Glomerular visceral epithelial cell (primary cell): ENCODE results near the gene HIBADH.
"Not testable (repeated sequence)": the region's sequence is repeated elsewhere in the genome, so short reads cannot be mapped to it uniquely, and the experiment has no call there.

Experiments
- DNase-seq: peaks from one replicate; pipeline ENCODE4 v3.0.0-alpha.2; 2016; ENCODE audit errors: extremely low spot score

The HIBADH gene

GRCh38 chr7:27680610-27681009 lies 17.9 kb upstream of the HIBADH start:
- no peak for DNase-seq

- no peak for DNase-seq
Observed at GRCh38 chr7:27678617-27679260, 16.1 kb upstream of the HIBADH start.

DNA sequence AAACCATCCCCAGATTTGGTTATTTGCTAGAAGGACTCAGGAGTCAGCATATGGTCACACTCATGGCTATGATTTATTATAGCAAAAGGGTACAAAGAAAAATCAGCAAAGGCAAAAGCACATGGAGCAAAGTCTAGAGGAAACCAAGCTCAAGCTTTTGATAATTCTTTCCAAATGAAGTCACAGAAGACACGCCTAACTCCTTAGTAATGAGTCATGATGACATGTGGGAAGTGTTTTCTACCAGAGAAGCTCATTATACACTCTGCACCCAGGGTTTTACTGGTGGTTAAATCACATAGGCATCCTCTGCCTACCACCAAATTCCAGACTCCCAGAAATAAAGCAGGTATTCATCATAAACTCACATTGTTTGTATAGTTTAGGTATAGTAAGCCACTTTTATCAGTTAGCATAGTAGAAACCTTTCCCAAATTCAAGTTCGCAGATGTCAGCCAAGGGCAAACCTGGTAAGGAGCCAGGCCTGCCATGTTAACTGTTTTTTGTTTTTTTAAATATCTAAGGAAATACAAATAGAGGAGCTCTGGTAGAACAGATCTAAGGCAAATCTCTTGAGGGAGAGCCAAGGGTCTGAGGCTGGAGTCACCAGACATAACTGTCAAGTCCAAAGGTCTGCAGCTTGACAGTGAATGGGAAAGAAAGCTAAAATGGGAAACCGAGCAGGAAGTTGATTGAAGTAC lies 15.4 kb upstream of the HIBADH start:
- DNase-seq = peak; percentile 82

- DNase-seq = not testable (repeated sequence)
Observed at GRCh38 chr7:27674126-27674525, 11.4 kb upstream of the HIBADH start.

DNA sequence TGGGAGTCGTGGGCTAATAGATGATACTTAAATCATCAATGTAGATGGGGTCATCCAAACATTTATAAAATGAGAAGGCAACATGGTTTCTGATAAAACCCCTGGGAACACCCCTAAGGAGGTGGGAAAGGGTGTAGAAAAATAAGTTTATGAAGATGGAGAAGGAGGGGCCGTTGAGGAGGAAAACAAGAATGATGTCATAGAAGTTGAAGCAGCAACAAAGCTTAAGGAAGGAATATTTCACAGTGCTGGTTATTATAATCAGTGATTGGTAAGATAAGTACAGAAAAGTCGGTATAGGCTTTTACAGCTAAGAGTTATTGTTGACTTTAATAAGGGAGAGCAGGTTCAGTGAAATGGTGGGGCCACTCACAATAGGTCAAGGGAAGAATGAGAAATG lies 9.0 kb upstream of the HIBADH start:
- no peak for DNase-seq

DNA sequence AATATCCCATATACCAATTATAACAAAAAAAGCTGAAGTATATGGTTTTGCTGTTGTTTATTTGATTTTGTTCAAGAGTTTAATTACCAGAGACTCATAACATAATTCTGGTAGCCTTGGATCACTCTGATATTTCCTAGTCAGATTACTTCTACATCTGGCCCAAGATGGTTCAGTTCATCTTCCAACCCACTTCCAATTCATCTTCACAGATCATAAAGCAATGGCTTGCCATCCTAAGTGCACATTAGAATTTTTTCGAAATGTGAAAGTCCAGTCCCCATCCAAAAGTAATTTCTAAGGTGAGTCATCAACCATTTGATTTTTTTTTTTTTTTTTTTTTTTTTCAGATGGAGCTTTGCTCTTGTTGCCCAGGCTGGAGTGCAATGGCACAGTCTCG lies 8.0 kb upstream of the HIBADH start:
- DNase-seq = no peak

GRCh38 chr7:27670177-27670576 lies 7.5 kb upstream of the HIBADH start:
- DNase-seq = no peak

DNA sequence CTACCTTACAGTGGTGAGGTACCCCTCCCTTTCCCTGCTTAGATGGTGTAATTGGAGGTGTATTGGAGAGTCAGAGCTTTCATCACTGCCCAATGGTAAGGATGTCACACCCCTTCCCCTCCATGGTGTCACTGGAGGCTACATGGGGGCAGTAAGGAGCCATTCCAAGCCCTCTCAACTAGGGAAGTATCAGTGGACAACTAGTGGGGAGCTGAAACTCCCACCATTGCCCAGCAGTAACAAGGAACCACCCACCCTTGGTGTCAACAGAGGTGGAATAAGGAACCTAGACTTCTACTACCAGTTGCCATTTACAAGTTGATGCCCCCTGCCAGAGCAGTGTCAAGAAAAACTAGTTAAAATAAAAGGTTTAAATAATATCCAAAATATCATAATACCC lies 2.8 kb upstream of the HIBADH start:
- DNase-seq = no peak

DNA sequence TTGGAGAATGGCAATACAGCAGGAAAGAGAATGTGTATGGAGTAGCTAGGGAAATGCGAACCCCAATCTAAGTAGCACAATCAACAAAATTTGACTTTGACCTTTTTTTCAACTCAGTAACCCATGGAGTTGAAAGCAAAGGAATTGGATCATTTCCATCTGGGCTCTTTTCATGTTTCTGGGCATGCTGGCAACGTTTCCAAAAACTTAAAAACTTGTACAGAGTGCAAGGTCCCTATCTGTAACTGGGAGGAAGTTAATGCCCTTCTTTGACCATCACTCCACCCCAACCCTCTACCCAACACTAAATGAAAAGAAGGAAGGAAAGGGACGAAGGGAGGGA lies 1.3 kb upstream of the HIBADH start:
- no peak for DNase-seq

GRCh38 chr7:27661811-27662489 lies 733 bp downstream of the HIBADH start:
- DNase-seq = peak; percentile 13

DNA sequence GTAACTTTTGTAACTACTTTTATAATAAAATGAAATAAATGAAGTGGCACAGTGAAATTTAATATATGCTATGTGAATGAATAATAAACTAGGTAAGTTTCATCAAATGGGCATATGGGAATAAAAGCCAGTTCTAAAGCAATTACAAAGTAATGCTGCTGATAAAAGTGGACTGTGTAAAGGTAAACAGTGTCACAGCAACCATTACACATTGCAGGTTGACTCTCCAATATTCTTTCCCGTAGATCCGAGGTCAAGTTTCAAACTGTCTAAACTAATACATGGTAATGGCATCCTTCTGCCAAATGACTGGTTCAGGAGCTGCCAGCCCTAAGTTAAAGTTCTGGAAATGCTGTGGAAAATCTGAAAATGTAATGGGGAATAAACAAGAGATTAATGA lies 6.0 kb downstream of the HIBADH start:
- DNase-seq = no peak

DNA sequence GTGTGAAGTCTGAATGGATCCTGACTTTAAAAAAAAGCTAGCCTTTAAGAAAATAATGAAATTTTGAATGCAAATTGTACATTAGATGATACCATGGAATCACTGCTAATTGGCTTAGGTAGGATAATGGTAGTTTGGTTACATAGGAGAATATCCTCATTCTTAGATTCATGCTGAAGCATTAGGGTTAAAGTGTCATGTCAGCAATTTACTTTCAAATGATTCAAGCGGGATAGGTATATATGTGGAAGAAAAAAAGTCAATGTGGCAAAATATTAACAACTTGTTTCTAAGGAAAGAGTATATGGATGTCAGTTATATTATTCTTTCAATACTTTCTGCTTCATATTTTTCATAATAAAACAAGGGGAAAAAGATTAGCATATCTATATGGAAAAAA lies 7.5 kb downstream of the HIBADH start:
- DNase-seq = no peak

DNA sequence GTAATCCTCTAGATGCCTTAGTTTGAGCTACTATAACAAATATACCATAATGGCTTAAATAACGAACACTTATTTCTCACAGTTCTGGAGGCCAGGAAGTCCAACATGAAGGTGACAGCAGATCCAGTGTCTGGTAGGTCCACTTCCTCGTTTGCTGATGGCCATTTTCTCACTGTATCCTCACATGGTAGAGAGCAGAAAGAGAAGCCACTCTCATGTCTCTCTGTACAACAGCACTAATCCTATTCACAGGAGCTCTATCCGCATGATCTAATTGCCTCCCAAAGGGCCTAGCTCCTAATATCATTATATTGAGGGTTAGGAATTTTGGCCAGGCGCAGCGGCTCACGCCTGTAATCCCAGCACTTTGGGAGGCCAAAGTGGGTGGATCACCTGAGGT lies 10.2 kb downstream of the HIBADH start:
- DNase-seq = no peak

- no peak for DNase-seq
Observed at GRCh38 chr7:27651702-27652101, 11.0 kb downstream of the HIBADH start.

GRCh38 chr7:27650283-27650682 lies 12.4 kb downstream of the HIBADH start:
- DNase-seq = no peak

DNA sequence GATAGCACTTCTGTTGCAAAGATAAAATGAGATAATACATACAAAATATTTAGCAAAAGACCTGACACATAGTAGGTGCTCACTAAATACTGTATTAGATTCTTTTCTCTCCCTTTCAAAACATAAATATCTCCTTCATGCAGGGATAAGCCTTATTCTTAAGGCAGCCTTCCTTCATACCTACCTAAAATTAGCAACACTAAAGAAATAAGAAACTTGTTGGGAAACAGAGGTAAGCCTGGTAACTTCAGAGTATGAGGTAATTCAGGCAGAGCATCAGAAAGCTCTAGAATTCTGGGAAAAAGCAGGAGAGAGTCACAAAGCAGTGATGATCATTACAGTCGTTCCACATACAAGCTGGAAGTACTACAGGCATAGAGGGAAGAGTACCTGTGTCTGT lies 15.2 kb downstream of the HIBADH start:
- no peak for DNase-seq

DNA sequence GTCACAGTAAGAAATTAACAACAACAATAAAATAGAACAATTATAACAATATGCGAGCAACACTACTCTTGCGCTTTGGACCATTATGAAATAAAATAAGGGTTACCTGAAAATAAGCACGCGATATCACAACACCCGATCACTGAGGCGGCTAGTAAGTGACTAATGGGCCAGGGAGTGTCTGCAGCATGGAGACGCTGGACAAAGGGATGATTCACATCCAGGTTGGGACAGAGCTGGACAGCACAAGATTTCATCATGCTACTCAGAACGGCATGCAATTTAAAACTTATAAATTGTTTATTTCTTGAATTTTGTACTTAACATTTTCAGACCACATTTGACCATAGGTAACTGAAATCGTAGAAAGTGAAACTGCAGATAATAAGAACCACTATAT lies 15.6 kb downstream of the HIBADH start:
- DNase-seq = peak; percentile 62

DNA sequence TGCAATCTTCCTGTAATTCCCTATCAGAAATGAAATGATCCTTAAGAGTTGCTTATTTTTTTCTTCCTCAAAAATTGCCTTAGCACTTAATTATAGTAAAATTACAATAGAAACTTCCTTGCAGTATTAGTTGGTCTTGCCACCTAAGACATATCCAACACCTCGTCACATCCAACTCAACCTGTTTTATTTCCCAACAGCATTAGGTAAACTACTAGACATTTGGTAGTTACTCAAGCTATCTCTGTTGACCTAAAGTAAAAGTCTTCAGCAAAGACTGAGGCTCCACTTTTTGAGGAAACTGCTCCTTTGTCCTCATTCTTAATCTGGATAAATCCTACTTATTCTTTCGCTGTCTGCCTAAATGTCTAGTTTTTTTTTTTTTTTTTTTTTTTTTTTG lies 20.4 kb downstream of the HIBADH start:
- no peak for DNase-seq

DNA sequence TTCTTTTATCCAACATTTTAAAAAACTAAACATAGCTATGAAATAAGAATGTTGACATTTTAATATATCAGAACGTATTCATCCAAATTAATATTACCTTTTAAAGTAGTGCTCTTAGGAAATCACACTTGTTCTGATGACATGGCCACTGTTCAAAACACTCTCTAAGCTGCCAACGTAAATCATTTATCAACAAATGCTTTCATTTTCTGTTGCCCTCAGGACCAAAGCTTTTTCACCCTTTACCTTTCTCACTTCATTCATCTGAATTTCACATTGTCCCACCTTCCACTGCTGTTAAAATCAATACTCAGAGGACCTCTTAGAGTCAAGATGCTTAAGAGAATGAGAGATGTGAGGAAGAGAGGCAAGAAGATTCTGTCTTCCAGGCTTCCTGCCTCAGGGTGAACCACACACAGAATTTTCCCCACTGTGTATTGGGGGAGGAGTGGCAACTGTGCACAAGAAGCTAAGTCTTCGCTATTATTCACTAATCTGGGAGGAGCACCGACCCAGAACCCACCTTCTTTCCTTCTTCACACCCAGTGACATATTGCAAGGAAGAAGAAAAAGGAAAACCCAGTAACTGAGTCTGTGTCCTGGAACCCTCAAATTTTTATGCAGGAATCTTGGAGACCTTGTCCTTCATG lies 21.0 kb downstream of the HIBADH start:
- peak; percentile 44 for DNase-seq

DNA sequence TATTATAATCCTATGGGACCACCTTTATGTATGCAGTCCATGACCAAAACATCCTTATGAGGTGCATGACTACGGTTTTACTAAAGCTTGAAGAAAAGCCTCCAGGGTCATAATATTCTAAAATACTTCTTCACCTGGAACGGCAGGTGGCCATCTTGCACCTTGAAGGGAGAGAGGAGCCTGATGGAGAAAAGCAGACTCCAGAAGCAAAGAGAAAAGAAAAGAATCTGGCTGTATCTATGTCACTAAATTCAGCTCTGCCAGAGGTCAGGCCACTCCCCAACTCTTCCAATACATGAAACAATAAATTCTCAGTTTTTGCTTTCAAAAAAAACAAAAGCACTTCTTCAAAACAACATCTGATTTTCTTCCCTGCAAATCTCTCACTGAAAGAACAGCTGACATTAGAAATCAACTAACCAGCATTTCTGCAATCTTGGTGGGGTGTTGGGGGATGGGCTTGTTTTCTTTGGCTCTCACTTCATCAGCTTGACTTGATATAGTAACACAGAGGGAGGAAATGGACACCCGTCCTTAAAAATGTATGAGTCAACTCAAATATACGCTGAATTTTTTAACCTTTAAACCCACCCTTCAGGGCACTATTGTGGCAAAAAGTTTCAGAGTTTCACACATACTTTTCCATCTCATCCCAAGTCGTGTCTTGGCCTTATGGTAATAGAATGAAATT lies 21.7 kb downstream of the HIBADH start:
- peak; percentile 67 for DNase-seq

DNA sequence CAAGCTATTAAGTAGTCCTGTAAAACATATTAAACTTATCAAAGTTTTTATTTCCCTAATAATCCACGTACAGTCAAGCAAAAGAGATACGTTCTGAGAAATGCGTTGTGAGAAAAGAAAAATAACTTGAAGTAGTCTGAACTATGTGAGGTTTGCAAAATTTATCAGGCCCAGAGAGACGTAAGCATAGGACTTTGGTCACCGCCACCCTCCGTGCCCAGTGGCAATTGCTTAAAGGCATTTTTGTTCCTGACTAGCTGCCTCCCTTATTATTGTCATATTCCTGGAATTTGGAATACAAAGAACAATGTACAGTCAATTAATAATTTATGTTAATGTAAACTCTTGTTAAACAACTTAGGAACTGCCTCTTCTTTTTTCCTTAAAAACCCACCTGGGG lies 22.8 kb downstream of the HIBADH start:
- no peak for DNase-seq

DNA sequence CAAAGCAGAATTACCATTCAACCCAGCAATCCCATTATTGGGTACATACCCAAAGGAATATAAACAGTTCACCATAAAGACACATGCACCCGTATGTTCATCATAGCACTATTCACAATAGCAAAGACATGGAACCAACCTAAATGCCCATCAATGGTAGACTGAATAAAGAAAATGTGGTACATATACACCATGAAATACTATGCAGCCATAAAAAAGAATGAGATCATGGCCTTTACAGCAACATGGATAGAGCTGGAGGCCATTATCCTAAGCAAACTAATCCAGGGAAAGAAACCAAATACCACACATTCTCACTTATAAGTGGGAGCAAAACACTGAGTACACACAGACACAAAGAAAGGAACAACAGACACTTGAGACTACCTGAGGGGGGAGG lies 23.6 kb downstream of the HIBADH start:
- DNase-seq = not testable (repeated sequence)
